ENCODE results near the gene LRFN5.
"Not testable (repeated sequence)": the region's sequence is repeated elsewhere in the genome, so short reads cannot be mapped to it uniquely, and the experiment has no call there.

LRFN5 gene

DNA sequence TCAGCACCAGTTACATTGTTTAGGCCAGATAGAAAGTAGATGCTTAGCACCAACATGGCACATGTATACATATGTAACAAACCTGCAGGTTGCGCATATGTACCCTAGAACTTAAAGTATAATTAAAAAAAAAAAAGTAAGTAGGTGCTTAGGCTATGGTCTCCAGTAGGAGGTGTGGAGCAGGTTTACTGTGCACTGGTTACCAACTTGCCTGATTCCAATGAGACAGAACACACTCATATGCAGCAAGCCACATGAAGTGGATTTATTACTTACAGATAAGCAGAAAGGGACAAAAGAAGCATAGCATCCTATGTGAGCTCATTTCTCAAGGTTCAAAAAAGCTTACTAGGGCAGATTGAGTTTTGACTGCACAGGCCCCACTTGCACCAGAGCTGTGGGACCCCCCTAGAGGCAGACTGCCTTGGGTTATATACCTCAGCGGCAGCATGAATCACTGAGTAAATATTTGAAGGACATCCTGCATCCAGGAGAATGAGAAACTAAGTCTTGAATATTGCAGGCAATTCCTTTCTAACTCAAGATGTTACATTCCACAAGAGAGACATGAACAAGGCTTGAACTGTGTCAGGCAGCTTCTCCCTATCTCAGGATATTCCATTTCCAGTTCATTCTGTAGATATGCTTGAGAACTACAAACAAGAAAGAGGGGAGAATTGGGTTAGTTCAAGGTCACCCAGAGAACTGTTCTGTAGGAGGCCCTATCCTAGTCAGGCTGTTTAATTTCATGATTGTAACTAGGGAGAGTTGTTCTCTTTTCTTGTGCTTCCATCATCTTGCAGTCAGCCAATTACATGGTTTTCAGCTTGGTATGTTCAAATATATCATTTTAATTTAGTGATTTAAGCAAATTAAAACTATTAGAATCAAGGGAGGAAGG lies 30.1 kb downstream of the LRFN5 start:
- no peak for DNase-seq (ENCODE audit: low read depth)

DNA sequence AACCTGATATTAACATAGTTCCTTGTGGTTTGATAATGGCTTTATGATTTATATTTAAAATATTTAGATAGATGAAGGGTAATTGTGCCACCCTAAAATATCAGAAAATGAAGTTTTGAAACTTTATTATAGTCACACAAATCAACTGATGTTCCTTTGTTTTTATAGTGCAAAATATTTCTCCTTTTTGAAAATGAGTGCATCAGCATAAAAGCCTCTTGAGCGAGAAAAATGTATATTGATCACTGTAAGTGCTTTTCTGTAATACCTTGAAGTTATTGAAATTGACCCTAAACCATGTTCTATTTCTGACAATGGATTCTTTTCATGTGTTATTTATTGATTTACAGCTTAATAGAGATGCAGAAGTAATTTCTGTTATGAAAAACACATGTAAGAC lies 35.0 kb downstream of the LRFN5 start:
- DNase-seq (ENCODE audit: low read depth), result no peak

DNA sequence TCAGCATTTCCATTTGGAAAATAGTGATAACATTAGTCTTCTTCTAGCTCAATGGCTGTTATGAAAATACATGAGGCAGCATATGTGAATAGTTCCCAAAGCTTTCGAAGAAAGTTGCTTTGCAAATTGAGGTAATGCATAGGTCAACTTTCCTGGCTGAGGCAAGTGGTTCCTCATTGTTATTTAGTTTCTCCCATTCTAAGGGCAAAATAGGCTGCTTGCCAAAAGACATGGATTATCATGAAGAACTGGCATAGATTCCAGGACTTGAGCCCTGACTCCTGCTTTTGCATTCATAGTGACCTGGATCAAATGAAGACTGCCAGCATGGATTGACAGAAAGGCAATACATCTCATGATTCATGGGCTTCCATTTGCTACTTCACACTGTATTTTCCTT lies 35.7 kb downstream of the LRFN5 start:
- DNase-seq (ENCODE audit: low read depth), result no peak

DNA sequence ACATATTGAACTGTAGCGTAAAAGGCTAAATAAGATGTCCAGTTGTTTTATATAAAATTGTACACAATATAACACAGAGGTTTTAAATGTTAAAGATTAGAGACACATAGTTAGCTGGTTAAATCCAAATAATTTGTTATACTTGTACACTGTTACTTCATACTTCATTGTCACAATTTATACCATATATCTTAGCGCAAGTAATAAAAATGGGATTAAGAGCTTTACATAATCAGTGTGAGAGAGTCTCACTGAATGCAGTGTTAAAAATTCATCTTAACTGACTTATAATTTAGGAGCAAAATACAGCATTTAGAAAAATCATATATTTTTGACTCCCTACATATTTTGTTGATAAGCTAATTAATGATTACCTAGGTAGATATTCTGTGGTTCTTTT lies 36.1 kb downstream of the LRFN5 start:
- no peak for DNase-seq (ENCODE audit: low read depth)

DNA sequence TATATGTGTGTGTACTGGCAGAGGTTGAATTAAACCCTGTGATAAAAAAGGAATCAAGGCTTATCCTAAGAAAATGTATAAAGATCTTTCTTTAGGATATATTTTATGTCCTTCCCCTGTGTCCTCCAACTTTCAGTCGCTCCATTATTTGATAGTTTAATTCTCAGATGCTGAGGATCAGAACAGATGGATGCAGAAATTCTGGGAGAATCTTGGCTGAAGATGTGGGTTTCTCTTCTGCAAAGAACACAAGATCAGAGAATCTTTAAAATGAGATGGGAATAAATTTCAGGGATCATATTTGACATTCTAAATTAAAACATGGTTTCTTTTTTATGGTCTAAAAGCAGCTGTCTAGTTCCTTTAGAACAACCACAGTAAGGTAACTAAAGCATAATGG lies 37.9 kb downstream of the LRFN5 start:
- no peak for DNase-seq (ENCODE audit: low read depth)

DNA sequence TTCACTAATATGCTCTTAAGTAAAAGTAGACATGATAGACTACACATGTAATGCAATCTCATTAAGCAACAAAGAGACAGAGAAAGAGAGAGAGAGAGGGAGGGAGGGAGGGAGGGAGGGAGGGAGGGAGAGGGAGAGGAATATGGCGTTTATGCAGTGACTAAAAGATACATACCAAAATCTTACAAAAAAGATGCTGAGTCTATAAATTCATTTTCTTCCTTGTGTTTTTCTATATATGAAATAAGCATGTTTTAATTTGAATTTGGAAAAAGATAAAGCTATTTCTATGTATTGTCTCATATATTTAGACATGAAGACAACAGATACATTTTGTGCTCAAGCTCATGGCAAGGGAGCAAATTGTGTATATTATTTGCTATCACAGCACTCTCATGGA lies 44.1 kb downstream of the LRFN5 start:
- DNase-seq (ENCODE audit: low read depth), result no peak

DNA sequence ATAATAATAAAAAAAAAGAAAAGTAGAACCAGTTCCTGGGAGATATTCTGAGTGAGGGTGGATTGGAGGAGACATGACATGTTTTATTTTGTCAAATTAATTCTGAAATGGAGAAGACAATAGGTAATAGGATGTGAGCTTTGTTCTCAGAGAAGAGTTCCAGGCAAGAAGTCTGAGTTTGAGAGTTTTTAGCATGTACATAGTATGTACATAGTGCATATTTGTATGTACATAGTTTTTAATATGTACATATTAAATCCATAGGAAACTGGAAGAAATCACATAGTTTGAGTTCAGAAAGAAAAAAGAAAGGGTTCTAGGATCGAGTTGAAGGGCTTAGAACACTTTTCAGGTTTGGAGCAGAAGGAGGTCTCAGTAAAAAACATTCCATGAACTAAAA lies 47.5 kb downstream of the LRFN5 start:
- DNase-seq (ENCODE audit: low read depth), result no peak

DNA sequence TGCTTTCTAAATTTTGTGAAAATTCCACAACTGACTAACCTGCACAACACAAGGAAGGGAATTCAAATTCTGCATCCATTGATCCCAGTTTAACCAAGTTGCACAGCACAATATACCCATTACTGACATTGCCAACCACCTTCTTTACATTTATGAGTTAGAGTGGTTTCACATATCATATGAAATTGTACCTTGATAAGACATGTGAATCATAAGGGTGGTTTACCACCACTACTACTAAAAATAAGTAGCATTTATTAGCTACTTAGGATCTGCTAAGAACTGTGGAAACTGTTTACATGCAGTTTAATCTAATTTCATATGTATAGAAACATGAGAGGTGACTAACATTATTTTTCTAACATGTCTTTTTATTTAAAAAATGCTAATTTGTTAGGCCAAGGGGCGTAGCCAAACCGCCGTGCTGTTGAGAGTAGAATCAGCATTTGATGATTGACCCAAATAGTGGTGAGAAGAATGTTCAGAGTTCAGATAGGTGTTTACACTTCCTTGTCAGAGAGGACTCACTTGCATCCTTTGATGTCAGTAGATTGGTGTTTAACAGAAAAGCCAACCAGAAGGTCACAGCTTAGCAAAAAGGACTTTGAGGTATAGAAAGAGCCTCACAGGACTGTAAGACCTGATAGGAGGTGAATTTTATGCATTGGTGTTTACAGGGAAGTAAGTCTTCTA lies 56.2 kb downstream of the LRFN5 start:
- DNase-seq (ENCODE audit: low read depth), result no peak

DNA sequence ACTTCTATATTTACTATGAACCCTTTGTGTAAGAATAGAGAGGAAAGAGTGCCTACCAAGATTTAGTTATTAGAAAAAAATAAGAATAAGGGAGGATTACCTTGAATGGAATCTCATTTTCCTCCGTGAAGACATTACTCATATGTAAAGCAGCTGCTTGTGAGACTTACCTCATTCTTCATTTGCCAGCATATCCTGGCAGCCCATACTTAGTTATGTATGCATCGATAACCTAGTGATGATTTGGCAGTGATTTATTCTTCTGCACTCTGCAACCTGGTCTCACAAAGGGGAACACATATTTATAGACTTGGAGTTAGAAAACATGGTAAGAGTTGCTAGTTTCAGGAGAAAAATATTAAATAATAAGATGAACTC lies 56.8 kb downstream of the LRFN5 start:
- no peak for DNase-seq (ENCODE audit: low read depth)

DNA sequence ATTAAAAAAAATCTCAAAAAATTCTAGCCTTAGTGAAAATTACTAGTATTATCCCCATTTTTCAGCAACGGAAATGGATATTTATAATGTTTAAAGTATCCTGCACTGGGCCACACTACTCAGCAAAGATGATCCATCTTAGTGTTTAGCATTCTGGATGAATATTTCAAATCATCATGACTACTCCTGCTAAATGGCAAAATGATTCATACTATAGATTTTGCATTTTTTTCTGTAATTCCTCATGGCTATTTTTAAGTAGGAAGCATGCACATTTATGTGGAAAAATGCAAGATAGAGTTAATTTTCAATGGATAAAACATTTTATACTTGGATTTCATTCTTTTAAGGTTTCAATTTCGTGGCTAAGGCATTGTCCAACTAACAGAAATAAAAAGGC lies 59.6 kb downstream of the LRFN5 start:
- no peak for DNase-seq (ENCODE audit: low read depth)

DNA sequence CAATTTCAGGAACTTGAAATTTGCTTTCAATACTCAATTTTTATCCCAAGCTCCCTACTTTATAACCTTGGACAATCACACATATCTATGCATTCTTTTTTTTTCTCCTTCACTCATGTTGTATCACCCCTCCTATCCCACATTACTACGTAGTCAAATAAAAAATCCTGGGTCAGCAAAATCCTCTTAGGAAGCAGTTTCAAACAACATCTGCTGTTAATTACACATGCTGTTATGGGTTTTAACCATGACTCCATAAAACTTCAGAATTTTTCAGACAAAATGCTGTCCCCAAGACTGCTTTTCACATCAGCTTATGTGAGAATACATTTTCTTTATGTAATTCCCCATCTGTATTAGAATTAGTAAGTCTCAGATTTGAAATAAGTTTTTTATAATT lies 61.7 kb downstream of the LRFN5 start:
- DNase-seq (ENCODE audit: low read depth), result no peak

DNA sequence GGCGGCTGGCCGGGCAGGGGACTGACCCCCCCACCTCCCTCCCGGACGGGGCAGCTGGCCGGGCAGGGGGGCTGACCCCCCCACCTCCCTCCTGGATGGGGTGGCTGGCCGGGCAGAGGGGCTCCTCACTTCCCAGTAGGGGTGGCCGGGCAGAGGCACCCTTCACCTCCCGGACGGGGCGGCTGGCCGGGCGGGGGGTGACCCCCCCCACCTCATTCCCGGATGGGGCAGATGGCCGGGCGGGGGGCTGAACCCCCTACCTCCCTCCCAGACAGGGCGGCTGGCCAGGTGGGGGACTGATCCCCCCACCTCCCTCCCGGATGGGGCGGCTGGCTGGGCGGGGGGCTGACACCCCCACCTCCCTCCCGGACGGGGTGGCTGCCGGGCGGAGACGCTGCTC lies 66.9 kb downstream of the LRFN5 start:
- not testable (repeated sequence) for DNase-seq (ENCODE audit: low read depth)

DNA sequence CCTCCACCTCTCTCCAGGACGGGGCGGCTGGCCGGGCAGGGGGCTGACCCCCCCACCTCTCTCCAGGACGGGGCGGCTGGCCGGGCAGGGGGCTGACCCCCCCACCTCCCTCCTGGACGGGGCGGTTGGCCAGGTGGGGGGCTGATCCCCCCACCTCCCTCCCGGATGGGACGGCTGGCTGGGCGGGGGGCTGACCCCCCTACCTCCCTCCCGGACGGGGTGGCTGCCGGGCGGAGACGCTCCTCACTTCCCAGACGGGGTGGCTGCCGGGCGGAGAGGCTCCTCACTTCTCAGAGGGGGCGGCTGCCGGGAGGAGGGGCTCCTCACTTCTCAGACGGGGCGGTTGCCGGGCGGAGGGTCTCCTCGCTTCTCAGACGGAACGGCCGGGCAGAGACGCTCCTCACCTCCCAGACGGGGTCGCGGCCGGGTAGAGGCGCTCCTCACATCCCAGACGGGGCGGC lies 67.9 kb downstream of the LRFN5 start:
- not testable (repeated sequence) for DNase-seq (ENCODE audit: low read depth)

DNA sequence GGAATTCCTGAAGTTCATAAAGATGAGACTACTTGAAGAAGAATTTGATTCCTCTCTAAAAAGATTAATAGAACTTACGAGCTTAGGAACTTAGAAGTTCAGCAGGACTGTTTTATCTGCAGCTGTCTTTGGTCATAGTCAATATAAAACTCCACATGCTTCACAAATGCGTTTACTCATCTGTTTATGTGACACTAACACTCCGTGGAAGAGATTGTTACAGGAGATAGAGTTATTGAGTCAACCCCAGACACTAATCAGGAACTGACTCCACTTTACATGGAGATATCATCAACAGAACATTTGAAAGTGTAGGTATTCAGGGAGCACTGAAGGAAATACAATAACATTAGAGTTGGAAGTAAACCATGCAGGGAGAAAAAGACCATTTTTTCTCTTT lies 92.8 kb downstream of the LRFN5 start:
- DNase-seq (ENCODE audit: low read depth), result no peak

DNA sequence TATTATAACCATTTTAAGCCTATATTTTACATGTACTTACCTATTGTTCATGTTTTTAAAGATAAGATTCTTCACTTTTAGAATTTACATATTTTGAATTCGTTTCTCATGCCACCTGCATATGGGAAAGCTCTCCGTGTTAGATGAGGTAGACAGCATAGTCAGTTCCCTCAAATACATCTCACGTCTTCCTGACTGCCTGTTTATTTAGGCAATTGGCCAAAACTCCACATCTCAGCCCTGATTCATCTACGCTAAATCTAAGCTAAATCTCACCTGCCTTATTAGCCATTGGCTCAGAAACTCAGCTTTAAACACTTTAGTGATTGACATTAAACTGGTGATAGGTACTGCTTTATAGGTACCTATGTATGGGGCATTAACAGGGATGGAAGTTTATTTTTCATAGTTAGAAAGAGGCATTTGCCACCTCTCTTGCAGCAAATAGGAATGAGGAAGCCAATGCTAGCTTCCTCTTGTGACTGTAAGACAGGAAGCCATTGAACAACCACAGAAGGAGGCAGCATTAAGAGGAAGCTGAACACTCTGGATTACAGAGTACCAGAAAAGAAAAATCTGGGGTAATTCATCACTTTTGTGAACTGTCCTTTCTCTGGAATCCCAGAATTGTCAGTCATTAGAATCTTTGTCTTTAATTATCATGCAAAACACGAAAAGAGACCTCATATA lies 111.9 kb downstream of the LRFN5 start:
- DNase-seq (ENCODE audit: low read depth), result no peak

DNA sequence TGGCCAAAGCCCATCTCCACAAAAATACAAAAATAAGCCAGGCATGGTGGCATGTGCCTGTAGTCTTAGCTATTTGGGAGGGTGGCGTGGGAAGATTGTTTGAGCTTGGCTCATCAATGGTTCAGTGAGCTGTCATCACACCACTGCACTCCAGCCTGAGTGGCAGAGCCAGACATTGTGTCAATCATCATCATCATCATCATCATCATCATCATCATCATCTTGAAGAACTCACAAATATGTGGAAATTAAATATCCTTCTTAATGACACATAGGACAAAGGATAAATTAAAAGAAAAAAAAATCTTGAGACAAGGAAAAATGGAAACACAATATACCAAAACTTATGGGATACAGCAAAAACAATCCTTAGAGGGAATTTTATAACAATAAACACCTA lies 132.5 kb downstream of the LRFN5 start:
- DNase-seq (ENCODE audit: low read depth), result no peak

DNA sequence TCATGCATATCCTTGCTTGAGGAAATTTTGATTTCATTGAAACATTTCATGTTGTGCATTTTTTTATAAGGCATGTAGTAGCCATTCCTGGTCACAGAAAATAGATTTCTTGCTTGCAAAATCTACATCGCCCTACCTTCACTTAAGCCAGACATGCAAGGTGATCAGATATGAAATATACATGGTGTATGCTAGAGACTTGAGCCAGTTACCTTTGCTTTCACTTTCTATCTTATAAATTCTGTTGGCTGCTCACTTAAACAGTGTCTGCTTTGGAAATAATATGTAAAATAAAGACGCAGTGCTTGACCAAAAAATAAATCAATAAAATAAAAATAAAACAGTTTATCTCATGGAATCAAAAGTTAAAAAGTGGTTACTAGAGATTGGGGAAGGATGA lies 136.5 kb downstream of the LRFN5 start:
- DNase-seq (ENCODE audit: low read depth), result no peak

DNA sequence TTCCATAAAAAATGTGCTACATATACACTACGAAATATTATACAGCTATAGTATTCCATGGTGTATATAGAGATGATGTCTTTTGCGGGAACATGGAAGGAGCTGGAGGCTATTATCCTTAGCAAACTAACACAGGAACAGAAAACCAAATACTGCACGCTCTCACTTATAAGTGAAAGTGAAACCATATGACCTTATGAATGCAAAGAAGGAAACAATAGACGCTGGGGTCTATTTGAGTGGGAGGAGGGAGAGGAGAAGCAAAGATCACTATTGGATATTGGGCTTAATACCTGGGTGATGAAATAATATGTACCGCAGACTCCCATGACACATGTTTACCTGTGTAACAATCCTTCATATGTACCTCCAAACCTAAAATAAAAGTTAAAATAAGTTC lies 142.8 kb downstream of the LRFN5 start:
- DNase-seq (ENCODE audit: low read depth), result no peak

DNA sequence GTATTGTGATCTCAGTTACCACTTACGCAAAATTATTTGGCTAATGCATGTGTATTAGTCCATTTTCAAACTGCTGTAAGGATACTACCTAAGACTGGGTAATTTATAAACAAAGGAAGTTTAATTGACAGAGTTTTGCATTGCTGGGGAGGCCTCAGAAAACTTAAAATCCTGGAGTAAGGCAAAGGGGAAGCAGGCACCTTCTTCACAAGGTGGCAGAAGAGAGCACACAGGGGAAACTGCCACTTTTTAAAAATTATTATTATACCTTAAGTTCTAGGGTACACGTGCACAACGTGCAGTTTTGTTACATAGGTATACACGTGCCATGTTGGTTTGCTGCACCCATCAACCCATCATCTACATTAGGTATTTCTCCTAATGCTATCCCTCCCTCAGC lies 143.9 kb downstream of the LRFN5 start:
- not testable (repeated sequence) for DNase-seq (ENCODE audit: low read depth)

DNA sequence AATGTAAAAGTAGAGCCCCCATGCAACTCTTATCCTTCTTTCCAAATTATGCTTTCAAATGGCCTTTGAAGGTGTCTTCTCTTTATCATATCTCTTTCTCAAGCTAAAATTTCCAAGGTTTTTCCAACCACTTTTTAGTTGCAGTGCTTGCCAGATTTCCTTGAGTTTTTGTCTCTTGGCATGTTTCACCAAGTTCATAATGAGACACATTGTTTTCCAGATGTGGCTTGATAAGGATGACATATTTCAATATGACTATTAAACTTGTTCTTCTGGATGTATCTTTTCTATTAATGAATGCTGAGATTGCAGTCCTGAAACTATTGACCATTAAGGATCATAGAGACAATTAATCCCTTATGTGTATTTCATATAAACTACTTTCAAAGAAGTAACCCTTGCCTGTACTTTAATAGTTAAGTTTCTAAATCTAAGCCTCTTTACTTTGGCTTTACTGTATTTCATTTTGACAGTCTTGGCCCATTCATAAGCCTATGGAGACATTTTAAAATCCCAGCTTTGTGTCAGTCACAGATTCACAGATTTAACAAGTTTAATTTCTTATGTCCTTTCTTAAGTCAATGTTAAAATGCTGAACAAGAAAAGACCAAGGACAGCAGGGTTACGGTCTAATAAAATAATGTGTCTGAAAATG lies 151.5 kb downstream of the LRFN5 start:
- no peak for DNase-seq (ENCODE audit: low read depth)

DNA sequence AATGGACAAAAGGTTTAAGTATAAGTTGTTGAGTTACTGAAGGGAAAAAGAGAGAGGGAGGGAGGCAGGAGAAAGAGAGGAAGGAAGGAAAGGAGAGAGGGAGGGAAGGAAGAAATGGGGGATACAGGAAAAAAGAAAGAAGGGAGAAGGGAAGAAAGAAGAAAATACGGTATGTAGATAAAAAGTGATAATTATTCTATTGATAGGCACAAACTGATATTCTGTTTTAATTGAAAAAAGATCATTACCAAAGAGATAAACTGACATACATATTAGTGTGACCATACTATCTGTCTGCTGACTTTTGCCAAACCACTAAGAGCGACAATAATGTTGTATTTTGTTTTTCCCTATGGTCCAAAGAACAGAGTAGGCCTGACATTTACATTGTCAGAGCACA lies 154.5 kb downstream of the LRFN5 start:
- DNase-seq (ENCODE audit: low read depth), result no peak

DNA sequence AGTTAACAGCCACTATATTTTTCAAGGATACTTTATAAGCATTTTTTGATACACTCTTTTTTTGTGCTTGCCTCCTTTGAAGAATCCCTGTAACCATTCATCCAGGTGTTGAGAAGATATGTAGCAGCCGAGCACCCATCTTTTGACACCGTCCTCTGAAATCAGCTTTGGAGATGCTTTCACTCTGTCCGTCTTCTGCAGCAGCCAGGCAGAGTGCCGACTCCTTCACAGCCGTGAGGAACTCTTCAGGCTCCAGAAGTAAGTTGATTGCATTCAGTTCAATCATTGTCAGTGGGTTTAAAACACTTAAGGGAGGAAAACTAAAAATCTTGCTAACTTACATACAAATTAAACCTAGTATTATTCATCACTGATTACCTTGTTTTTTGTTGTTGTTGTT lies 160.1 kb downstream of the LRFN5 start:
- DNase-seq (ENCODE audit: low read depth), result no peak
